GM13976 (cell line): ENCODE measurements around the gene TNS3.

ENCODE experiments used
- DNase-seq: peaks from one replicate; pipeline ENCODE4 v3.0.0; 2012; ENCODE audit warnings: low spot score
- in situ Hi-C: fragments of 300-500 bp; cut with MboI; formaldehyde crosslinking; loops from one replicate; pipeline ENCODE4 v1.12.0; 2022; ENCODE audit warnings: low sequenced_read_pairs, mixed read lengths, inconsistent platforms; ENCODE audit not compliant: unreplicated experiment
- TF ChIP-seq, protein P1 (sequence below): IDR thresholded peaks from 2 replicates; pipeline ENCODE4 v1.5.1; 2012; ENCODE audit warnings: borderline replicate concordance, mild to moderate bottlenecking; ENCODE audit not compliant: insufficient read depth; ENCODE audit errors: extremely low read depth, missing control alignments, control extremely low read depth

The TNS3 gene

GRCh38 chr7:47580811-47581331, 1.0 kb downstream of the TNS3 start:
- TF ChIP-seq, protein P1, sequence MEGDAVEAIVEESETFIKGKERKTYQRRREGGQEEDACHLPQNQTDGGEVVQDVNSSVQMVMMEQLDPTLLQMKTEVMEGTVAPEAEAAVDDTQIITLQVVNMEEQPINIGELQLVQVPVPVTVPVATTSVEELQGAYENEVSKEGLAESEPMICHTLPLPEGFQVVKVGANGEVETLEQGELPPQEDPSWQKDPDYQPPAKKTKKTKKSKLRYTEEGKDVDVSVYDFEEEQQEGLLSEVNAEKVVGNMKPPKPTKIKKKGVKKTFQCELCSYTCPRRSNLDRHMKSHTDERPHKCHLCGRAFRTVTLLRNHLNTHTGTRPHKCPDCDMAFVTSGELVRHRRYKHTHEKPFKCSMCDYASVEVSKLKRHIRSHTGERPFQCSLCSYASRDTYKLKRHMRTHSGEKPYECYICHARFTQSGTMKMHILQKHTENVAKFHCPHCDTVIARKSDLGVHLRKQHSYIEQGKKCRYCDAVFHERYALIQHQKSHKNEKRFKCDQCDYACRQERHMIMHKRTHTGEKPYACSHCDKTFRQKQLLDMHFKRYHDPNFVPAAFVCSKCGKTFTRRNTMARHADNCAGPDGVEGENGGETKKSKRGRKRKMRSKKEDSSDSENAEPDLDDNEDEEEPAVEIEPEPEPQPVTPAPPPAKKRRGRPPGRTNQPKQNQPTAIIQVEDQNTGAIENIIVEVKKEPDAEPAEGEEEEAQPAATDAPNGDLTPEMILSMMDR, result no peak
- DNase-seq, result no peak
- in situ Hi-C loops, result no loop called here

DNA sequence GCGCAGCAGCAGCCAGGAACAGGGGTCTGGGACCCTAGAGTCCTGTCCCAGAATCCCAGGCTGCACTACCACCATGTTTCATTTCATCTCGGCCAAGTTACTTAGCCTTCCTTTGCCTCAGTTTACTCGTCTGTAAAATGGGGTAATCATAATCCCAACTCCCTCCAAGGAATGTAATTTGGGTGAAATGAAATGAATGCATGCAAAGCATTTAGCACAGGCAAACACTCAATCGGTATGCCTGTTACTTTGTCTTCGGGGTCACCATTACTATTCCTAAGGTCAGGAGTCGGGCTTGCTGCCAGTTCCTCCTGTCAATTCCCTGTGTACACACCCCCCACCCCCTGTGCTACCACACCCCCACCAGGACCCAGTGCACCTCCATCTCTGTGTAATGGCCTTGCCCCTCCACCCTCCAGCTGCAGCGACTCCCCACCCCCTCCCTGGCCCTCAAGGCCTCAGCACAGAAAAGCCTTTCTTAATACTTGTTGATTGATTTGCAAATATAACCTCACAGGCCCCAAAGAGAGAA, 1.7 kb downstream of the TNS3 start:
- TF ChIP-seq, protein P1, result no peak
- in situ Hi-C loops, result no loop called here
- no peak for DNase-seq

- no peak for DNase-seq
- TF ChIP-seq, protein P1, result no peak
- in situ Hi-C loops, result no loop called here
Observed at GRCh38 chr7:47579458-47579857, 2.5 kb downstream of the TNS3 start.

GRCh38 chr7:47578579-47579270, 3.2 kb downstream of the TNS3 start:
- DNase-seq, result no peak
- in situ Hi-C loops, result no loop called here
- TF ChIP-seq, protein P1, result no peak

GRCh38 chr7:47577321-47577919, 4.5 kb downstream of the TNS3 start:
- DNase-seq, result no peak
- TF ChIP-seq, protein P1, result no peak
- in situ Hi-C loops, result no loop called here

- TF ChIP-seq, protein P1, result no peak
- in situ Hi-C loops, result no loop called here
- DNase-seq, result no peak
Observed at GRCh38 chr7:47576866-47577306, 5.0 kb downstream of the TNS3 start.
